ENCODE results near the gene NRXN2.
A peak's percentile ranks its signal among the peaks of the same experiment; 100 is the strongest.

NRXN2 gene

GRCh38 chr11:64741375-64742086 lies 18.5 kb upstream of the NRXN2 start:
- peaks cover 15% of the 10 kb centered on the region for H3K79me2 ChIP-seq (ENCODE audit: control insufficient read depth, low read length)
- peak overlapping the region; percentile 77 for H3K4me3 ChIP-seq (ENCODE audit: low read length)
- no peaks in the 10 kb centered on the region for H3K9me3 ChIP-seq (ENCODE audit: control insufficient read depth, insufficient read depth, low read length)
- H4K20me1 ChIP-seq (ENCODE audit: control insufficient read depth, insufficient read depth, low read depth, low read length): peaks cover 6% of the 10 kb centered on the region; the same call in 1 of the 2 replicates
- H3K36me3 ChIP-seq (ENCODE audit: control insufficient read depth, low read length): peaks cover 37% of the 10 kb centered on the region
- no peak overlapping the region for H3K27ac ChIP-seq (ENCODE audit: low read depth, low read length)
- peaks cover 39% of the 10 kb centered on the region for H3K4me1 ChIP-seq (ENCODE audit: control insufficient read depth, low read length)
- H3K27me3 ChIP-seq (ENCODE audit: control insufficient read depth, low read length): no peaks in the 10 kb centered on the region
- peak overlapping the region; percentile 60 for H3K4me2 ChIP-seq (ENCODE audit: low read length)
- no peaks in the 10 kb centered on the region for H3K9me2 ChIP-seq (replicated peaks; ENCODE audit: control insufficient read depth, low read length)
- TF ChIP-seq EZH2phosphoT487 (IDR thresholded peaks at IDR 0.05; ENCODE audit: borderline replicate concordance, low read length) (no peak), CTCF (IDR thresholded peaks at IDR 0.05; ENCODE audit: low read depth, low read length, poor library complexity, severe bottlenecking) (no peak)
- peaks cover 3% of the 10 kb centered on the region for H3F3A ChIP-seq (ENCODE audit: control insufficient read depth, insufficient read depth)

GRCh38 chr11:64739871-64740270 lies 16.9 kb upstream of the NRXN2 start:
- no peak overlapping the region for H3K4me3 ChIP-seq (ENCODE audit: low read length)
- peaks cover 25% of the 10 kb centered on the region for H3K4me1 ChIP-seq (ENCODE audit: control insufficient read depth, low read length)
- no peaks in the 10 kb centered on the region for H3K27me3 ChIP-seq (ENCODE audit: control insufficient read depth, low read length)
- peaks cover 6% of the 10 kb centered on the region; the same call in 1 of the 2 replicates for H4K20me1 ChIP-seq (ENCODE audit: control insufficient read depth, insufficient read depth, low read depth, low read length)
- peaks cover 53% of the 10 kb centered on the region for H3K36me3 ChIP-seq (ENCODE audit: control insufficient read depth, low read length)
- no peak overlapping the region for H3K4me2 ChIP-seq (ENCODE audit: low read length)
- no peak overlapping the region for H3K27ac ChIP-seq (ENCODE audit: low read depth, low read length)
- H3K79me2 ChIP-seq (ENCODE audit: control insufficient read depth, low read length): peaks cover 15% of the 10 kb centered on the region
- no peaks in the 10 kb centered on the region for H3K9me3 ChIP-seq (ENCODE audit: control insufficient read depth, insufficient read depth, low read length)
- TF ChIP-seq EZH2phosphoT487 (IDR thresholded peaks at IDR 0.05; ENCODE audit: borderline replicate concordance, low read length): no peak
- H3F3A ChIP-seq (ENCODE audit: control insufficient read depth, insufficient read depth): peaks cover 3% of the 10 kb centered on the region; the same call in 1 of the 2 replicates
- no peaks in the 10 kb centered on the region for H3K9me2 ChIP-seq (replicated peaks; ENCODE audit: control insufficient read depth, low read length)

GRCh38 chr11:64736654-64737053 lies 13.7 kb upstream of the NRXN2 start:
- no peaks in the 10 kb centered on the region for H3K9me3 ChIP-seq (ENCODE audit: control insufficient read depth, insufficient read depth, low read length)
- H4K20me1 ChIP-seq (ENCODE audit: control insufficient read depth, insufficient read depth, low read depth, low read length): no peaks in the 10 kb centered on the region
- H3K27ac ChIP-seq (ENCODE audit: low read depth, low read length): no peak overlapping the region
- peaks cover 60% of the 10 kb centered on the region for H3K36me3 ChIP-seq (ENCODE audit: control insufficient read depth, low read length)
- H3K4me1 ChIP-seq (ENCODE audit: control insufficient read depth, low read length): no peaks in the 10 kb centered on the region
- H3K79me2 ChIP-seq (ENCODE audit: control insufficient read depth, low read length): peaks cover 1% of the 10 kb centered on the region
- no peaks in the 10 kb centered on the region for H3K27me3 ChIP-seq (ENCODE audit: control insufficient read depth, low read length)
- TF ChIP-seq CTCF (IDR thresholded peaks at IDR 0.05; ENCODE audit: low read depth, low read length, poor library complexity, severe bottlenecking) (no peak), EZH2phosphoT487 (IDR thresholded peaks at IDR 0.05; ENCODE audit: borderline replicate concordance, low read length) (no peak)
- H3F3A ChIP-seq (ENCODE audit: control insufficient read depth, insufficient read depth): no peaks in the 10 kb centered on the region
- no peak overlapping the region for H3K4me2 ChIP-seq (ENCODE audit: low read length)
- no peaks in the 10 kb centered on the region for H3K9me2 ChIP-seq (replicated peaks; ENCODE audit: control insufficient read depth, low read length)
- no peak overlapping the region for H3K4me3 ChIP-seq (ENCODE audit: low read length)

- Histone ChIP-seq H3K4me2 (ENCODE audit: low read length) (no peak overlapping the region), H3K27me3 (ENCODE audit: control insufficient read depth, low read length) (no peaks in the 10 kb centered on the region), H3F3A (ENCODE audit: control insufficient read depth, insufficient read depth) (no peaks in the 10 kb centered on the region), H3K27ac (ENCODE audit: low read depth, low read length) (no peak overlapping the region), H3K36me3 (ENCODE audit: control insufficient read depth, low read length) (peaks cover 58% of the 10 kb centered on the region), H3K4me1 (ENCODE audit: control insufficient read depth, low read length) (no peaks in the 10 kb centered on the region), H3K9me2 (replicated peaks; ENCODE audit: control insufficient read depth, low read length) (no peaks in the 10 kb centered on the region), H3K9me3 (ENCODE audit: control insufficient read depth, insufficient read depth, low read length) (no peaks in the 10 kb centered on the region), H3K4me3 (ENCODE audit: low read length) (no peak overlapping the region), H4K20me1 (ENCODE audit: control insufficient read depth, insufficient read depth, low read depth, low read length) (no peaks in the 10 kb centered on the region), H3K79me2 (ENCODE audit: control insufficient read depth, low read length) (no peaks in the 10 kb centered on the region)
- TF ChIP-seq EZH2phosphoT487 (IDR thresholded peaks at IDR 0.05; ENCODE audit: borderline replicate concordance, low read length) (no peak), CTCF (IDR thresholded peaks at IDR 0.05; ENCODE audit: low read depth, low read length, poor library complexity, severe bottlenecking) (no peak)
Measured at GRCh38 chr11:64735725-64736259, 12.8 kb upstream of the NRXN2 start.
